GM23338 (cell line): ENCODE measurements around the gene RNF168. TPM values are rescaled to one million over a fixed set of nuclear protein-coding genes. Genes with fewer than 3 reads are reported as not detected.
A peak's percentile ranks its signal among the peaks of the same experiment; 100 is the strongest.

ENCODE experiments used
- ATAC-seq: fragments of 200-7000 bp; cut with Tn5 transposase; 3 replicates; pipeline ENCODE4 v1.9.1; 2020
- DNase-seq: peaks from one replicate; pipeline ENCODE4 v3.0.0-alpha.2; 2015; ENCODE audit warnings: low spot score
- H2AFZ ChIP-seq: fragments of 200-600 bp; sonication (generic); 2 replicates; pipeline ENCODE4 v1.8.0; 2016; ENCODE audit warnings: antibody characterized with exemption, mild to moderate bottlenecking, moderate library complexity
- H3F3A ChIP-seq: fragments of 200-600 bp; sonication (generic); replicated peaks from 2 replicates; pipeline ENCODE4 v1.8.0; 2017; ENCODE audit warnings: antibody characterized with exemption, mixed run types, low read depth
- H3K27ac ChIP-seq: fragments of 200-600 bp; sonication (generic); 2 replicates; pipeline ENCODE4 v1.6.1; 2016; ENCODE audit warnings: low read depth
- H3K27me3 ChIP-seq: fragments of 200-600 bp; sonication (generic); 2 replicates; pipeline ENCODE4 v1.8.0; 2016; ENCODE audit warnings: mild to moderate bottlenecking, mixed run types, moderate library complexity; ENCODE audit not compliant: insufficient read depth
- H3K36me3 ChIP-seq: fragments of 200-600 bp; sonication (generic); 2 replicates; pipeline ENCODE4 v1.8.0; 2016; ENCODE audit warnings: mild to moderate bottlenecking; ENCODE audit not compliant: insufficient read depth
- H3K4me1 ChIP-seq: fragments of 200-600 bp; sonication (generic); 2 replicates; pipeline ENCODE4 v1.8.0; 2016; ENCODE audit warnings: mild to moderate bottlenecking, moderate library complexity; ENCODE audit not compliant: insufficient read depth
- H3K4me2 ChIP-seq: fragments of 200-600 bp; sonication (generic); 2 replicates; pipeline ENCODE4 v1.7.1; 2017; ENCODE audit warnings: mixed run types
- H3K4me3 ChIP-seq: fragments of 200-600 bp; sonication (generic); 2 replicates; pipeline ENCODE4 v1.6.1; 2016; ENCODE audit warnings: mixed run types
- H3K79me2 ChIP-seq: fragments of 200-600 bp; sonication (generic); replicated peaks from 2 replicates; pipeline ENCODE4 v1.8.0; 2017; ENCODE audit warnings: mild to moderate bottlenecking; ENCODE audit not compliant: insufficient read depth
- H3K9me2 ChIP-seq: fragments of 200-600 bp; sonication (generic); 2 replicates; pipeline ENCODE4 v1.8.0; 2017; ENCODE audit not compliant: insufficient read depth
- H4K20me1 ChIP-seq: fragments of 200-600 bp; sonication (generic); replicated peaks from 2 replicates; pipeline ENCODE4 v1.8.0; 2017; ENCODE audit warnings: mild to moderate bottlenecking; ENCODE audit not compliant: insufficient read depth
- H3K27ac Mint-ChIP-seq: 2 replicates; pipeline ENCODE4 v1.8.0; 2020; ENCODE audit warnings: inconsistent platforms, mild to moderate bottlenecking, moderate library complexity, mixed read lengths
- H3K27me3 Mint-ChIP-seq: 3 replicates; pipeline ENCODE4 v1.8.0; 2022; ENCODE audit warnings: low read depth, mild to moderate bottlenecking, moderate library complexity, mixed read lengths, inconsistent platforms; ENCODE audit not compliant: insufficient read depth, poor library complexity
- H3K36me3 Mint-ChIP-seq: 3 replicates; pipeline ENCODE4 v1.8.0; 2021; ENCODE audit warnings: low read depth, mild to moderate bottlenecking, inconsistent platforms, moderate library complexity, mixed read lengths
- H3K4me1 Mint-ChIP-seq: 3 replicates; pipeline ENCODE4 v1.8.0; 2020; ENCODE audit warnings: mild to moderate bottlenecking, inconsistent platforms, mixed read lengths
- H3K4me3 Mint-ChIP-seq: 3 replicates; pipeline ENCODE4 v1.8.0; 2021; ENCODE audit warnings: moderate library complexity, mild to moderate bottlenecking, inconsistent platforms, mixed read lengths
- H3K9me3 Mint-ChIP-seq: 3 replicates; pipeline ENCODE4 v1.8.0; 2020; ENCODE audit warnings: moderate library complexity, mild to moderate bottlenecking, inconsistent platforms, mixed read lengths
- CREB1 ChIP-seq: fragments of 250-450 bp; sonication (Bioruptor Pico); IDR thresholded peaks from 2 replicates; pipeline ENCODE4 v1.5.0; 2020; ENCODE audit warnings: low read depth, mild to moderate bottlenecking, moderate library complexity
- CTCF ChIP-seq, 2 experiments: fragments of 200-600 bp in 1 of 2; sonication (generic) in 1 of 2; conservative IDR thresholded peaks; 2 replicates each; pipeline versions ENCODE4 v1.5.1 to v1.6.1; 2016 to 2017; ENCODE audit warnings: antibody characterized with exemption in 2 of 2, low read depth in 2 of 2, mild to moderate bottlenecking in 2 of 2, moderate library complexity in 1 of 2
- NANOG ChIP-seq: IDR thresholded peaks from 2 replicates; pipeline ENCODE4 v1.6.1; 2016; ENCODE audit warnings: antibody characterized with exemption, borderline replicate concordance
- POLR2AphosphoS5 ChIP-seq: IDR thresholded peaks from 2 replicates; pipeline ENCODE4 v1.6.1; 2016; ENCODE audit warnings: antibody characterized with exemption, low read depth
- STAT1 ChIP-seq: IDR thresholded peaks from one replicate; pipeline ENCODE4 v1.6.1; 2016; ENCODE audit warnings: antibody characterized with exemption; ENCODE audit not compliant: unreplicated experiment
- ZNF462 ChIP-seq: fragments of 250-450 bp; sonication (Bioruptor Pico); IDR thresholded peaks from 2 replicates; pipeline ENCODE4 v1.5.0; 2020; ENCODE audit warnings: mild to moderate bottlenecking, moderate library complexity
- polyA plus RNA-seq: library from polyadenylated mRNA; unstranded; fragments of >200 nt; fragmentation: Nextera tagmentation; extraction: Ambion mirVana; gene quantifications from 2 replicates; pipeline ENCODE4 v1.2.1, GENCODE V29; 2016
- total RNA-seq: library from RNA; depleted of rRNA; stranded (reverse); fragments of >200 nt; shearing (Covaris generic); gene quantifications from 2 replicates; pipeline ENCODE4 v1.2.3, GENCODE V29; 2014

The RNF168 gene
- total and polyA plus RNA-seq, 2 experiments from 2014 or later, result 33.0 to 53.0 TPM

GRCh38 chr3:196489747-196490146 is 13.8 kb downstream of the RNF168 start (continued):
- TF ChIP-seq ZNF462 (CRISPR knock-in tag) (no peak), CREB1 (CRISPR knock-in tag) (no peak), POLR2AphosphoS5 (no peak), STAT1 (no peak), NANOG (no peak)

- Histone ChIP-seq H3K9me2 (no peaks in the 10 kb centered on the region), H3K4me3 (no peak overlapping the region), H3K4me1 (no peaks in the 10 kb centered on the region), H3K79me2 (peaks cover 45% of the 10 kb centered on the region), H3K27ac (no peak overlapping the region), H2AFZ (no peak overlapping the region), H3K27me3 (no peaks in the 10 kb centered on the region), H3K4me2 (no peak overlapping the region), H3K36me3 (peaks cover 43% of the 10 kb centered on the region), H4K20me1 (peaks cover 14% of the 10 kb centered on the region; the same call in 1 of the 2 replicates), H3F3A (peaks cover 12% of the 10 kb centered on the region)
- Mint-ChIP-seq H3K27me3 (no peaks in the 10 kb centered on the region), H3K27ac (no peak overlapping the region), H3K9me3 (no peaks in the 10 kb centered on the region), H3K4me1 (no peaks in the 10 kb centered on the region), H3K4me3 (no peak overlapping the region), H3K36me3 (peaks cover 57% of the 10 kb centered on the region)
- no peak for DNase-seq
- TF ChIP-seq NANOG, result no peak
- TF ChIP-seq ZNF462 (CRISPR knock-in tag), result no peak
- peak; percentile 37 to 60; a peak in 3 of 4 replicates for TF ChIP-seq CTCF (conservative IDR thresholded peaks at IDR 0.05; ENCODE audit: low read depth in 2 of 2)
- ATAC-seq, result peak; percentile 55; the same call in 2 of the 3 replicates
Measured at GRCh38 chr3:196486263-196486662, 17.3 kb downstream of the RNF168 start.
